Esophagus squamous epithelium (tissue), 5 donors: ENCODE data around the gene ZC3H8. TPM values are rescaled to one million over a fixed set of nuclear protein-coding genes. Genes with fewer than 3 reads are reported as not detected.

Experiments
- DNase-seq: peaks from one replicate; lab custom pipeline; 2025; lab: John Stamatoyannopoulos, UW
- H3K27ac ChIP-seq, 4 donors: fragments of 200-600 bp; sonication (generic); one replicate each; pipeline ENCODE4 v1.5.1; 2016 to 2019; ENCODE audit warnings: mild to moderate bottlenecking in 1 of 4
- H3K27me3 ChIP-seq, 4 donors: fragments of 200-600 bp; sonication (generic); 1 replicate in 3 of 4; 2 replicates in 1 of 4; pipeline versions ENCODE4 v1.5.1 to v1.6.0; 2017 to 2021; ENCODE audit warnings: antibody characterized with exemption in 1 of 4
- H3K36me3 ChIP-seq, 3 donors: fragments of 200-600 bp; sonication (generic); one replicate each; pipeline ENCODE4 v1.5.1; 2016 to 2019
- H3K4me1 ChIP-seq, 3 donors: fragments of 200-600 bp; sonication (generic); one replicate each; pipeline ENCODE4 v1.5.1; 2017 to 2019
- H3K4me3 ChIP-seq, 4 donors: fragments of 200-600 bp; sonication (generic); 1 replicate in 3 of 4; 2 replicates in 1 of 4; pipeline ENCODE4 v1.5.1; 2016 to 2019; ENCODE audit warnings: mild to moderate bottlenecking in 2 of 4, moderate library complexity in 1 of 4
- H3K9me3 ChIP-seq, 3 donors: fragments of 200-600 bp; sonication (generic); one replicate each; pipeline ENCODE4 v1.5.1; 2016 to 2019
- CTCF ChIP-seq, 6 experiments: fragments of 450-650 bp in 4 of 6; fragments of 200-600 bp in 2 of 6; sonication (generic) in 2 of 6; IDR thresholded peaks; one replicate each; pipeline ENCODE4 v1.5.1; 2016 to 2019; ENCODE audit warnings: antibody characterized with exemption in 6 of 6, mild to moderate bottlenecking in 4 of 6, moderate library complexity in 4 of 6
- POLR2A ChIP-seq, 4 donors: fragments of 450-650 bp; IDR thresholded peaks; one replicate each; pipeline ENCODE4 v1.6.1; 2017; ENCODE audit warnings: antibody characterized with exemption in 4 of 4, mild to moderate bottlenecking in 4 of 4, moderate library complexity in 3 of 4
- WGBS, 2 donors: methylation state at CpG; one replicate each; pipeline ENCODE4 v1.1.5; 2018; 5-methylcytosine and 5-hydroxymethylcytosine counted together
- intact Hi-C: fragments of 100-400 bp; cut with DNase I; formaldehyde crosslinking; loops from one replicate; pipeline ENCODE4 v1.15.0; 2022
- total RNA-seq, 4 donors: library from RNA; depleted of rRNA; stranded (reverse); fragments of >200 nt; gene quantifications; one replicate each; pipeline ENCODE4 v1.1.0, GENCODE V29; 2016
- donor health status: DM: yes; HTN: yes; CAD: no.

The ZC3H8 gene
- total RNA-seq, 4 donors from 2014 or later: 6.0 to 60.1 (median 37.1) TPM

GRCh38 chr2:112277596-112278220 lies 22.9 kb upstream of the ZC3H8 start:
- intact Hi-C loops: no loop called here
- TF ChIP-seq CTCF (IDR thresholded peaks at IDR 0.05) (no peak), POLR2A (IDR thresholded peaks at IDR 0.05) (no peak)
- H3K4me1 ChIP-seq: peaks cover 0 to 27% (median 0%) of the 10 kb centered on the region in 3 donors
- H3K9me3 ChIP-seq: no peaks in the 10 kb centered on the region
- H3K4me3 ChIP-seq: no peak overlapping the region
- WGBS, 2 donors: 68 to 77% methylated on average over 5 of the region's 5 CpGs
- no peak for DNase-seq
- peak overlapping the region in 2 of 4 donors; percentile 15 to 100 for H3K27ac ChIP-seq
- H3K27me3 ChIP-seq: no peaks in the 10 kb centered on the region
- H3K36me3 ChIP-seq: no peaks in the 10 kb centered on the region

GRCh38 chr2:112276954-112277353 lies 22.1 kb upstream of the ZC3H8 start:
- 41 to 64% methylated on average over 5 of the region's 5 CpGs for WGBS, 2 donors
- Histone ChIP-seq H3K27ac (peak overlapping the region in 2 of 4 donors; percentile 100), H3K27me3 (no peaks in the 10 kb centered on the region), H3K4me3 (peak overlapping the region in 2 of 4 donors; percentile 91 to 99), H3K4me1 (peaks cover 0 to 27% (median 0%) of the 10 kb centered on the region in 3 donors), H3K36me3 (no peaks in the 10 kb centered on the region), H3K9me3 (no peaks in the 10 kb centered on the region)
- intact Hi-C loops: no loop called here
- TF ChIP-seq POLR2A (IDR thresholded peaks at IDR 0.05) (no peak), CTCF (IDR thresholded peaks at IDR 0.05) (no peak)
- DNase-seq: no peak

- TF ChIP-seq POLR2A (IDR thresholded peaks at IDR 0.05): peak in 3 of 4 donors; percentile 20 to 88 (median 58)
- no peak for TF ChIP-seq CTCF (IDR thresholded peaks at IDR 0.05)
- intact Hi-C loops: no loop called here
Observed at GRCh38 chr2:112275887-112276773, 21.3 kb upstream of the ZC3H8 start.

GRCh38 chr2:112275311-112275886 lies 20.6 kb upstream of the ZC3H8 start, which contains the start of gene ZC3H6:
Gene ZC3H6, plus strand, starts transcription at chr2:112275597. Its CDS starts 398 bp downstream, at chr2:112275995.
- DNase-seq: peak; percentile 89
- Histone ChIP-seq H3K4me3 (peak within 1 kb of the TSS; percentile 86 to 99 (median 94)), H3K27ac (peak within 1 kb of the TSS; percentile 100), H3K9me3 (no peaks in the 10 kb centered on the region), H3K36me3 (no peaks in the 10 kb centered on the region), H3K4me1 (peaks cover 0 to 27% (median 0%) of the 10 kb centered on the region in 3 donors), H3K27me3 (no peaks in the 10 kb centered on the region)
- intact Hi-C loops: no loop called here
- TF ChIP-seq POLR2A (IDR thresholded peaks at IDR 0.05) (peak in 3 of 4 donors; percentile 86 to 98 (median 92)), CTCF (IDR thresholded peaks at IDR 0.05) (peak in 5 of 6 experiments; percentile 14 to 52 (median 47))
- WGBS, 2 donors: no CpG with 5 or more reads among the region's 60 CpGs

More at GRCh38 chr2:112275887-112276773, 21.3 kb upstream of the ZC3H8 start:
- WGBS, 2 donors: 2 to 12% methylated on average over 3 to 5 of the region's 66 CpGs
- H3K9me3 ChIP-seq: no peaks in the 10 kb centered on the region
- peak overlapping the region; percentile 100 for H3K27ac ChIP-seq
- peaks cover 0 to 27% (median 0%) of the 10 kb centered on the region in 3 donors for H3K4me1 ChIP-seq
- DNase-seq: peak; percentile 40
- no peaks in the 10 kb centered on the region for H3K36me3 ChIP-seq
- peak overlapping the region; percentile 86 to 99 (median 94) for H3K4me3 ChIP-seq
- H3K27me3 ChIP-seq: no peaks in the 10 kb centered on the region
